M059J (cell line): ENCODE data around the gene CHTF18. TPM values are rescaled to one million over a fixed set of nuclear protein-coding genes. Genes with fewer than 3 reads are reported as not detected.
"Not testable (repeated sequence)": the region's sequence is repeated elsewhere in the genome, so short reads cannot be mapped to it uniquely, and the experiment has no call there.

ENCODE experiments used
- DNase-seq: peaks from one replicate; pipeline ENCODE4 v3.0.0-alpha.2; 2012; ENCODE audit warnings: low read depth
- total RNA-seq: library from RNA; depleted of rRNA; stranded (reverse); fragments of >200 nt; shearing (Covaris generic); gene quantifications from 2 replicates; pipeline ENCODE4 v1.2.3, GENCODE V29; 2014

CHTF18 gene
- total RNA-seq, 1 experiment from 2014 or later = 20.7 TPM

GRCh38 chr16:776298-776697 lies 12.1 kb upstream of the CHTF18 start:
- not testable (repeated sequence) for DNase-seq

DNA sequence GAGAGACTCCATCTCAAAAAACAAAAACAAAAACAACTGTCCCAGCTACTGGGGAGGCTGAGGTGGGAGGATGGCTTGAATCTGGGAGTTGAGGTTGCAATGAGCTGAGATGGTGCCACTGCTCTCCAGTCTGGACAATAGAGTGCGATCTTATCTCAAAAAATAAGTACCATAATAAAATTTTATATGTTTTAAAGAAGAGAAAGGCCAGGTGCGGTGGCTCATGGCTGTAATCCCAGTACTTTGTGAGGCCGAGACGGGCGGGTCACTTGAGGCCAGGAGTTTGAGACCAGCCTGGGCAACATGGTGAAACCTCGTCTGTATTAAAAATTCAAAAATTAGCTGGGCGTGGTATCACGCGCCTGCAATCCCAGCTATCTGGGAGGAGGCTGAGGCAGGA lies 11.6 kb upstream of the CHTF18 start:
- no peak for DNase-seq

DNA sequence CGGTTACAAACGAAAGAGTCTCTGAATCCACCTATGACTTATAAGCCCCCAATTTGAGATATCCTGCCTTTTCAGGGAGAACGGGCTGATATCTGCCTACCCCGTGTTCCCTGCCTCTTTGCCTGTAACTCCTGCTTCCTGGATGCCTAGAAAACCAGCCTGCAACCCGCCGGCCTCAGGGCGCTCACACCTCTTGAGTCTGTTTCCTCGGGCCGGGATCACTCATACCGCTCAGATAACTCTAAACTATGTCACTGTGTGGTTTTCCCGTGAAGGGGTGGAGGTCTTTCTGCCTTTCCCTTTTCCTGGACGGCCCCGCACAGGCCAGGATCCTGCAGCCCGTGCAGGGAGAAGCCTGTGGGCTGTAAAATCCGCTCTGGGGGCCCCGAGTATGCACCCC lies 10.6 kb upstream of the CHTF18 start:
- DNase-seq = peak; percentile 74

GRCh38 chr16:778447-778846 lies 10.0 kb upstream of the CHTF18 start:
- no peak for DNase-seq

DNA sequence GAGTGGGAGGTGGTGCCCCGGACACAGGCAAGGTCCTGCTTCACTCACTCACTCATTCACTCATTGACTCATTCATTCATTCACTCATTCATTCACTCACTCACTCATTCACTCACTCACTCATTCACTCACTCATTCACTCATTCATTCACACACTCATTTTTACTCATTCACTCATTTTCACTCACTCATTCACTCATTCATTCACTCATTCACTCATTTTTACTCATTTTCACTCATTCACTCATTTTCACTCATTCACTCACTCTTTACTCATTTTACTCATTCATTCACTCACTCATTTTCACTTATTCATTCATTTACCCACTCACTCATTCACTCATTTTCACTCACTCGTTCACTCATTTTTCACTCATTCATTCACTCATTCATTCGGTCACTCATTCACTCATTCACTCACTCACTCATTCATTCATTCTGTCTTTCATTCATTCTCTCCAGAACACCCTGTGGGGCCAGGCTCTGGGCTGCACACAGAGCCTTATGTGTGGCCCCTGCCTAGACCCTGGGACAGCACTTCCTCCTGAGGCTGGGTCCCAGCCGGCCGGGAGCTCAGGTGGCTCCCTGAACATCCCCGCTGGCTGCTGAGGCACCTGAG lies 9.4 kb upstream of the CHTF18 start:
- no peak for DNase-seq

GRCh38 chr16:779561-779960 lies 8.9 kb upstream of the CHTF18 start:
- DNase-seq = no peak

DNA sequence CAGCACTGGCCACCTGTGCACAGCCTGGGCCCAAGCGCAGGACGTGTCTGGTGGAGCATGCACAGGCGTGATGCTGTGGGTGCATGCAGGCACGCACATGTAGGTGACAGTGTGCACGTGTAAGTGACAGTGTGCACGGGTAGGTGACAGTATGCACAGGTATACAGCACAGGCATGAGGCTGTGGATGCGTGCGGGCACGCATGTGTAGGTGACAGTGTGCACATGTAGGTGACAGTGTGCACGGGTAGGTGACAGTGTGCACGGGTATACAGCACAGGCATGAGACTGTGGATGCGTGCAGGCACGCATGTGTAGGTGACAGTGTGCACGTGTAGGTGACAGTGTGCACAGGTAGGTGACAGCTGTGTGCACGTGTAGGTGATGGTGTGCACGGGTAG lies 8.1 kb upstream of the CHTF18 start:
- no peak for DNase-seq

DNA sequence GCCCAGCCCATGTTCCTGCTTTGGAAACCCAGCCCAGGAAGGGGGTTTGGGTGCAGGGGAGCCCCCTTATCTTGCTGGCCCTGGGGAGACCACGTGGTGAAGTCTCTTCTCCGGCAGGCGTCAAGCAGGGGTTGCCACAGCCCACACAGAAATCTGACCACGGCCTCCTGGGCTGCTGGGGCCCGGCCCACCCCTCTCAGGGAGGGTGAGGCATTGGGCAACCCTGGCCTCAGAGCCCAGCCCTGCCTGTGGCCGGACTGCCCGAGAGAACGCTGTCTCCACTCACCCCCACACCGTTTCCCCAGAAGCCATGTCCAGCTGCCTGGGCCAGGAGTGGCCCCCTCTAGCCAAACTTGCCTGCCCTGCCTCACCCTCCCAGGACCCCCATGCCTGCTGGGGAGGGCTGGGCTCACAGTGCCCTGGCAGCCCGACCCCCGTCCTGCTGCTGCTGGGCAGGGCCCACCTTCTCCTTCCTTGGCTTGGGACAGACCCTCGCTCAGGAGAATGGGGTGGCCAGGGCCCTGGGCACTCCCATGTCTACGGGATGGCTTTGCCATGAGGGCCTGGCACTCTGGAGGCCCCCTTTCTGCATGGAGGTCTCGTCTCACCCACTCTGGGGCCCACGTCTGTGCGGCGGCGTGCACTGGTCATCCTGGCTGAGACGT lies 6.9 kb upstream of the CHTF18 start:
- DNase-seq = no peak

- DNase-seq = no peak
Observed at GRCh38 chr16:782258-782657, 6.2 kb upstream of the CHTF18 start.

DNA sequence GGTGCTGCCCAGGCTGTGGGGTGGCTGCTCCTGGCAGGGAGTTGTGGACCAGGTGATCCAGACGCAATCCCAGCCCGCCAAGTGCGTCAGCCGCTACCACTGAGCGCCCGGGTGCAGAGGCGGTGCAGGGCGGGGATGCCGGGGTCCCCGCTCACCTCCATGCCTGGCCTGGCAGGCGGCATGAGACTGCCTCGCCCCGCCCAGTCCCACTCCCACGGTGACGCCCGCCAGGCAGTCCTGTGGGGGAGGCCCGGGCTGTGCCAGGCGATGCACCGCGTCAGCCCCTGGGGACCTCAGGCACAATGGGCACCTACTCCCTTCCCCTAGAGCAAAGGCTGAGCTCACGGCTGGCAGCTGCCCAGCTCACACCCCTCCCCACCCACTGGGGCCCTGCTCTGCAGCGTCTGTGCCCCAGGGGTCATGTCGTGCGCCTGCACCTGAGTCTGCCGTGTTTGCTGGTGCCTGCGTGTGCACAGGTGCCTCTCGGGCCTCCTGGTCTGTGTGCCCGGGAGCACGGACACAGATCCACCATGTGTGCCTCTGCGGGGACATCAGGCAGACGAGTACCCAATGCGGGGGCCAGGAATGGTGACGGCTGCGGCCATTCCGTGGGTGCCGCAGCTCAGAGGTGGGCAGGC lies 5.5 kb upstream of the CHTF18 start:
- DNase-seq = no peak

GRCh38 chr16:783404-784161 lies 4.8 kb upstream of the CHTF18 start:
- peak; percentile 53 for DNase-seq

- DNase-seq = no peak
Observed at GRCh38 chr16:784431-784830, 4.0 kb upstream of the CHTF18 start.

GRCh38 chr16:785563-786535 lies 2.6 kb upstream of the CHTF18 start:
- DNase-seq = no peak

DNA sequence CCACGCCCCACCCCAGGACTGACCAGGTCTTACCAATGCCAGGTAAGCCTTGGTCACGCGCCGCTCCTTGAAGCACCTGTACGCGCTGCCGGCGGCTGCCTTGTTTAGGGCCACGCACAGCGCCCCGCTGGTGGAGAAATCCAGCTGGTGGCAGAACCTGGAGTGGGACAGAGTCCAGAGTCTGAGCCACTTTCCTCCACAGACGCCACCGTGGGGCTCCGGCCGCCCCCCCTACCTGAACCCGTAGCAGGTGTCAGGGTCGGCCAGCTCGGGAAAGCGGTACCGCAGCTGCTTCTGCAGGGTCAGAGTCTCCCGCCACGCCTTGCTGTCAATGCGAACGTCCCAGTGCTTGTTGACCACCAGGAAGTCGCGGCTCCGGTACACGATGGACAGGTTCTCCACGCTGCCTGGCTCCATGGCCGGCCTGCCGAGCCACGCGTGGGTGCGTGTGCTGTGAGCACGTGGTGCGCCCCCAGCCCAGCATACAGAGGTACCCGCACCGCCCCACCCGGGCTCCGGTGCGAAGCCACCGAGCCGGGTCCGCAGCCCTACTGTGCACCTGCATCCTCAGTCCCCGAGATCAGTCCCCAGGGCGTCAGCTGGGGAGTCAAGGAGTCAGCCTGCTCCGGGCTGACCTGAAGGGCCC lies 976 bp upstream of the CHTF18 start:
- DNase-seq = no peak

DNA sequence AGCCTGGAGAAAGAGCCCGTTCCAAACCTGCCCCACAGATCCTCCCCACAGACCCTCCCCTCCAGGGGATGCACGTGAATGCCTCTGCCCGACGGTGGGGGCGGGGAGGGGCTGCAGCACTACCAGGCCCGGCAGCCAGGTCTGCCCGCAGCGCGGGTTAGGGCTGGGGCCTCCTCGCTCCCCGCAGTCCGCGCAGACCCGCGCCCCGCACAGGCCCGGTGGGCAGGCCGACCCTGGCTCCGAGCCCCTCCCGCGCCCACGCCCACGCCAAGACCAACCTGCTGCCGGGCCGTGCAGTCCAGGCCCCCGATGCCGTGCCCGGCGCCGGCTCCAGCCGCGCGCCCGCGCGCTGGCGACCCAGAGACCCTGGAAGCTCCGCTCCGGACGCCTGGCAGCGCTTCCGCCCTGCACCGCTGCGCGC lies 432 bp upstream of the CHTF18 start, which contains the start of gene RPUSD1:
Gene RPUSD1, minus strand, starts transcription at position 404 of the 421 bp plus-strand sequence. CDS start 644 bp downstream, outside the sequence.
- DNase-seq = no peak

DNA sequence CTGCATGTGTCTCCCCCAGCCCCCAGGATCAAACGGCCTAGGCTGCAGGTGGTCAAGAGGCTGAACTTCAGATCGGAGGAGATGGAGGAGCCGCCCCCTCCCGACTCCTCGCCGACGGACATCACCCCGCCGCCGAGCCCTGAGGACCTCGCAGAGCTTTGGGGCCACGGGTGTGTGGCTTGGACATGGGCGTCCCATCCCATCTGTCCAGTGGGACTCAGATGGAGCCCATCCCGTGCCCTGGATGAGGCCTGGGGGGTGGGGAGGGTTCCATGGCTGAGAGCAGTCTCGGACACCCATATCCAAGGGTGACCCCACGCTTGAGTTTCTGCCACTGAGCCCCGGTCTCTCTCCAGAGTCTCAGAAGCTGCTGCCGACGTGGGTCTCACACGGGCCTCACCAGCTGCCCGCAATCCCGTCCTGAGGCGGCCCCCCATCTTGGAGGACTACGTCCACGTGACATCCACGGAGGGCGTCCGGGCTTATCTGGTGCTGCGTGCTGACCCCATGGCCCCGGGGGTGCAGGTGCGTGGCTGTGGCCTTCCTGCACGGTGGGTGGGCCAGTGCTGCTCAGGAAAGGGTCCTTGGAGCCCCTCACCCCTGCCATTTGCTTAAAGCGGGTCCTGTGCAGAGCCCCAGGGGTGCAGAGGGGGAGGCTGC lies 901 bp downstream of the CHTF18 start:
- DNase-seq = no peak

- DNase-seq = no peak
Observed at GRCh38 chr16:790086-790485, 1.7 kb downstream of the CHTF18 start.

DNA sequence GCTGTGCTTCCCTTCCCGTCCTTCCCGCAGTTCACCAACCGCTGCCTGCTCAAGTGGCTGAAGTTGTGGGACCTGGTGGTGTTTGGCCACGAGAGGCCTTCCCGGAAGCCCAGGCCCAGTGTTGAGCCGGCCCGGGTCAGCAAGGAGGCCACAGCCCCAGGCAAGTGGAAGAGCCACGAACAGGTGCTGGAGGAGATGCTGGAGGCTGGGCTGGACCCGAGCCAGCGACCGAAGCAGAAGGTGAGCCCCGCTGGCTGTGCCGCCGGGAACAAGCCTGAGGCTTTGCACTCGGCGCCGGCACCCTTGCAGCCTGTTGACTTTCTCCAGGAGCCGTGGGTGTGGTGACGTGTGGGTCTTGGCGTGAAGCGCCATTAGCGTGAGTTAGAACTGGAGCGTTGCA lies 2.7 kb downstream of the CHTF18 start:
- DNase-seq = no peak

DNA sequence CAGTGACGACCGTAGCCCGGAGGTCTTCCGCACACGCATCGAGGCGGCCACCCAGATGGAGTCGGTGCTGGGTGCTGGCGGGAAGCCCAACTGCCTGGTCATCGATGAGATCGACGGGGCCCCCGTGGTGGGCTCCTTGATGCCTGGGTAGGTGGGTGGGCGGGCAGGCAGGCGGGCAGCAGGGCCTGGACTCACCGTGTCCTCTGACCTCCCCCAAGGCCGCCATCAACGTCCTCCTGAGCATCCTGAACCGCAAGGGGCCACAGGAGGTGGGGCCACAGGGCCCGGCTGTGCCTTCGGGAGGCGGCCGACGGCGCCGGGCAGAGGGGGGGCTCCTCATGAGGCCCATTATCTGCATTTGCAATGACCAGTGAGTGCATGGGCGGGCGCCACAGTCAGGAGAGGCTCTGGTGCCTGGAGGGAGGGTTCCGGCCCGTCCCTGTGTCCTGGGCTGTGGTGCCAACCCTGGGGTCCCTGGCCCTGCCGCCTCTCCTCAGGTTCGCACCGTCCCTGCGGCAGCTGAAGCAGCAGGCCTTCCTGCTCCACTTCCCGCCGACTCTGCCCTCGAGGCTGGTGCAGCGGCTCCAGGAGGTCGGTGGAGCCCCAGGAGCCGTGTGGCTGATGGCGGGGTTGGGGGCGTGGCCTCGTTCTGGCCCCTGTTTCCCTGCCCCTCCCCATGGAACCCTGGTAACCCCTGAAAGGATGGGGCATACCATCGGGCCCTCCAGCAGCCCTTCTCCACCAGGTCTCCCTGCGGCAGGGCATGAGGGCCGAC lies 4.0 kb downstream of the CHTF18 start:
- no peak for DNase-seq
